Kidney (tissue), 14 donors: ENCODE measurements around the gene MLLT3. TPM values are rescaled to one million over a fixed set of nuclear protein-coding genes. Genes with fewer than 3 reads are reported as not detected.

ENCODE experiments used
- DNase-seq, 5 donors: peaks; one replicate each; pipeline ENCODE4 v3.0.0-alpha.2; 2013 to 2020
- FAIRE-seq: peaks from 2 replicates; lab custom pipeline; 2012; peaks lifted over from hg19 to GRCh38; lab: Jason Lieb, UNC
- H3K27ac ChIP-seq, 2 donors: one replicate each; pipeline ENCODE4 v1.7.0; 2013; ENCODE audit warnings: low read depth in 2 of 2, low read length in 2 of 2, inconsistent platforms in 1 of 2
- H3K27me3 ChIP-seq: one replicate; pipeline ENCODE4 v1.7.1; 2013; ENCODE audit warnings: low read length, inconsistent platforms; ENCODE audit not compliant: control insufficient read depth, insufficient read depth
- H3K36me3 ChIP-seq, 3 donors: one replicate each; pipeline versions ENCODE4 v1.7.0 to v1.7.1; 2013; ENCODE audit warnings: low read length in 3 of 3, control low read depth in 1 of 3, inconsistent platforms in 1 of 3; ENCODE audit not compliant: insufficient read depth in 3 of 3, control insufficient read depth in 2 of 3
- H3K4me1 ChIP-seq, 3 donors: one replicate each; pipeline versions ENCODE4 v1.7.0 to v1.7.1; 2013; ENCODE audit warnings: low read length in 3 of 3, inconsistent platforms in 1 of 3, low read depth in 1 of 3; ENCODE audit not compliant: control insufficient read depth in 2 of 3, insufficient read depth in 2 of 3
- H3K4me3 ChIP-seq, 3 donors: one replicate each; pipeline versions ENCODE4 v1.7.0 to v1.8.1; 2013; ENCODE audit warnings: low read length in 3 of 3, control low read depth in 1 of 3, inconsistent platforms in 1 of 3
- H3K9ac ChIP-seq, 3 donors: one replicate each; pipeline versions ENCODE4 v1.7.0 to v1.7.1; 2013; ENCODE audit warnings: low read length in 3 of 3, control low read depth in 1 of 3, inconsistent platforms in 1 of 3
- H3K9me3 ChIP-seq, 3 donors: one replicate each; pipeline versions ENCODE4 v1.7.0 to v1.7.1; 2013; ENCODE audit warnings: low read length in 3 of 3, control low read depth in 1 of 3, inconsistent platforms in 1 of 3; ENCODE audit not compliant: control insufficient read depth in 2 of 3, insufficient read depth in 1 of 3
- CTCF ChIP-seq: IDR thresholded peaks from 3 replicates; pipeline ENCODE4 v1.5.1; 2012; ENCODE audit warnings: mild to moderate bottlenecking, moderate library complexity, borderline replicate concordance; ENCODE audit not compliant: insufficient read depth; ENCODE audit errors: extremely low read depth
- intact Hi-C: fragments of 100-400 bp; cut with DNase I; formaldehyde crosslinking; loops from one replicate; pipeline ENCODE4 v1.11.1; 2022
- polyA plus RNA-seq: library from polyadenylated mRNA; stranded (reverse); fragments of 350-450 nt; fragmentation: Illumina TruSeq; extraction: RNeasy Lipid Tissue Mini Kit (QIAGEN cat#74804); gene quantifications from one replicate; pipeline ENCODE4 v1.2.3, GENCODE V29; 2014; ENCODE audit warnings: low read depth, low replicate concordance; ENCODE audit not compliant: insufficient read depth
- total RNA-seq: library from RNA; stranded (reverse); fragmentation: NEBNext Ultra II Directional; extraction: Animal tissue kit (Norgen Biotek cat#: 25700); gene quantifications from one replicate; pipeline ENCODE4 v1.2.1, GENCODE V29; 2021
- donor health status: control.
- donor health status: control.
- donor health status: control.
- donor health status: control.
- donor health status: control.
- donor health status: DM: yes; HTN: yes; CAD: no.
- donor health status: Normal renal cell carcinoma (clear cell type).

Gene MLLT3
- total and polyA plus RNA-seq, 2 donors from 2014 or later: 15.8 to 19.7 TPM

- Histone ChIP-seq H3K27ac (no peak overlapping the region), H3K9ac (no peak overlapping the region), H3K36me3 (no peaks in the 10 kb centered on the region), H3K9me3 (no peaks in the 10 kb centered on the region), H3K4me1 (peaks cover 0 to 5% (median 3%) of the 10 kb centered on the region in 3 donors), H3K4me3 (no peak overlapping the region), H3K27me3 (no peaks in the 10 kb centered on the region)
- FAIRE-seq: no peak
- intact Hi-C loops: no loop called here
- TF ChIP-seq CTCF: no peak
- DNase-seq: no peak
These were observed 128.3 kb downstream of the MLLT3 start for GRCh38 chr9:20494035-20494434.

GRCh38 chr9:20492772-20493171 lies 129.5 kb downstream of the MLLT3 start:
- FAIRE-seq (no peak), DNase-seq (no peak)
- peaks cover 0 to 5% (median 3%) of the 10 kb centered on the region in 3 donors for H3K4me1 ChIP-seq
- no peak for TF ChIP-seq CTCF
- no peaks in the 10 kb centered on the region for H3K36me3 ChIP-seq
- no peaks in the 10 kb centered on the region for H3K27me3 ChIP-seq
- no peak overlapping the region for H3K4me3 ChIP-seq
- no peak overlapping the region for H3K9ac ChIP-seq
- H3K9me3 ChIP-seq: no peaks in the 10 kb centered on the region
- intact Hi-C loops: no loop called here
- no peak overlapping the region for H3K27ac ChIP-seq

- no peaks in the 10 kb centered on the region for H3K36me3 ChIP-seq
- peaks cover 0 to 5% (median 3%) of the 10 kb centered on the region in 3 donors for H3K4me1 ChIP-seq
- no peak overlapping the region for H3K27ac ChIP-seq
- no peaks in the 10 kb centered on the region for H3K9me3 ChIP-seq
- no peak overlapping the region for H3K9ac ChIP-seq
- H3K27me3 ChIP-seq: no peaks in the 10 kb centered on the region
- intact Hi-C loops: no loop called here
- TF ChIP-seq CTCF: no peak
- DNase-seq (no peak), FAIRE-seq (no peak)
- no peak overlapping the region for H3K4me3 ChIP-seq
These were observed 130.7 kb downstream of the MLLT3 start for GRCh38 chr9:20491612-20492011.

GRCh38 chr9:20490246-20490834 lies 132.0 kb downstream of the MLLT3 start:
- FAIRE-seq (no peak), DNase-seq (no peak)
- Histone ChIP-seq H3K36me3 (no peaks in the 10 kb centered on the region), H3K27ac (no peak overlapping the region), H3K9ac (no peak overlapping the region), H3K4me3 (no peak overlapping the region), H3K4me1 (peaks cover 0 to 3% (median 0%) of the 10 kb centered on the region in 3 donors), H3K9me3 (no peaks in the 10 kb centered on the region), H3K27me3 (no peaks in the 10 kb centered on the region)
- no peak for TF ChIP-seq CTCF
- intact Hi-C loops: no loop called here
